Endothelial cell of umbilical vein (primary cell): ENCODE data around the gene PYROXD2. TPM values are rescaled to one million over a fixed set of nuclear protein-coding genes. Genes with fewer than 3 reads are reported as not detected.

Source experiments
- BruUV-seq: library from RNA; stranded (reverse); fragments of 400-500 nt; replicated peaks from 2 replicates; lab custom pipeline; 2021; lab: Mats Ljungman, UMichigan
- CTCF ChIA-PET: fragments of 300-600, 350-600 bp; sonication (Branson Sonifier 250); formaldehyde crosslinking; loops from one replicate; lab custom pipeline; 2021; ENCODE audit warnings: antibody characterized with exemption, inconsistent platforms; lab: Charles Lee
- POLR2A ChIA-PET: fragments of 300-600, 350-600 bp; sonication (Branson Sonifier 250); formaldehyde crosslinking; loops from one replicate; lab custom pipeline; 2021; ENCODE audit warnings: antibody characterized with exemption, inconsistent platforms; lab: Charles Lee
- DNase-seq: peaks from one replicate; pipeline ENCODE4 v3.0.0-alpha.2; 2011; ENCODE audit warnings: low read depth, low spot score
- FAIRE-seq: peaks from 2 replicates; lab custom pipeline; 2011; peaks lifted over from hg19 to GRCh38; lab: Jason Lieb, UNC
- H2AFZ ChIP-seq: 2 replicates; pipeline ENCODE4 v1.6.0; 2012; ENCODE audit warnings: low read depth, low read length, control low read depth, inconsistent platforms
- H3K27ac ChIP-seq: 2 replicates; pipeline ENCODE4 v1.5.1; 2011; ENCODE audit warnings: low read depth, mild to moderate bottlenecking, control low read depth, low read length, moderate library complexity; ENCODE audit not compliant: insufficient read depth
- H3K27me3 ChIP-seq, 2 experiments: 2 replicates each; pipeline versions ENCODE4 v1.6.0 to v1.6.1; 2011; ENCODE audit warnings: low read length in 2 of 2, mixed read lengths in 1 of 2; ENCODE audit not compliant: control insufficient read depth in 2 of 2, insufficient read depth in 2 of 2
- H3K36me3 ChIP-seq, 2 experiments: 2 replicates in 1 of 2; 3 replicates in 1 of 2; pipeline ENCODE4 v1.5.1; 2011; ENCODE audit warnings: low read length in 2 of 2, mild to moderate bottlenecking in 1 of 2, moderate library complexity in 1 of 2; ENCODE audit not compliant: control insufficient read depth in 2 of 2, insufficient read depth in 2 of 2; ENCODE audit errors: extremely low read depth in 1 of 2
- H3K4me1 ChIP-seq: 3 replicates; pipeline ENCODE4 v1.5.1; 2011; ENCODE audit warnings: mild to moderate bottlenecking, low read length; ENCODE audit not compliant: control insufficient read depth, insufficient read depth; ENCODE audit errors: extremely low read depth
- H3K4me2 ChIP-seq: 2 replicates; pipeline ENCODE4 v1.6.1; 2011; ENCODE audit warnings: low read length, control low read depth, mixed read lengths; ENCODE audit not compliant: insufficient read depth
- H3K4me3 ChIP-seq, 3 experiments: fragments of 200-600 bp in 1 of 3; sonication (generic), shearing (Covaris generic) in 1 of 3; replicated peaks in 1 of 3; 2 replicates each; pipeline ENCODE4 v1.5.1; 2011 to 2016; ENCODE audit warnings: control low read depth in 3 of 3, low read length in 3 of 3, mild to moderate bottlenecking in 2 of 3, inconsistent platforms in 1 of 3, low read depth in 1 of 3, moderate library complexity in 1 of 3; ENCODE audit not compliant: insufficient read depth in 1 of 3
- H3K79me2 ChIP-seq: 2 replicates; pipeline ENCODE4 v1.6.0; 2012; ENCODE audit warnings: low read length, inconsistent platforms; ENCODE audit not compliant: control insufficient read depth, insufficient read depth
- H3K9ac ChIP-seq: replicated peaks from 2 replicates; pipeline ENCODE3; 2011; ENCODE audit warnings: low read length, control low read depth; ENCODE audit not compliant: insufficient read depth; ENCODE audit errors: extremely low read depth
- H3K9me1 ChIP-seq: replicated peaks from 3 replicates; pipeline ENCODE4 v1.6.0; 2011; ENCODE audit warnings: mild to moderate bottlenecking, low read length; ENCODE audit not compliant: control insufficient read depth, insufficient read depth; ENCODE audit errors: extremely low read depth
- H3K9me3 ChIP-seq: replicated peaks from 2 replicates; pipeline ENCODE4 v1.5.1; 2012; ENCODE audit warnings: low read length, inconsistent platforms; ENCODE audit not compliant: control insufficient read depth, insufficient read depth
- H4K20me1 ChIP-seq: replicated peaks from 2 replicates; pipeline ENCODE3; 2011; ENCODE audit warnings: mild to moderate bottlenecking, low read length; ENCODE audit not compliant: control insufficient read depth, insufficient read depth; ENCODE audit errors: extremely low read depth
- EZH2 ChIP-seq: IDR thresholded peaks from 2 replicates; pipeline ENCODE4 v1.6.1; 2012; ENCODE audit warnings: borderline replicate concordance, low read depth, mild to moderate bottlenecking, moderate library complexity, low read length, inconsistent platforms; ENCODE audit not compliant: severe bottlenecking
- FOS ChIP-seq: IDR thresholded peaks from 2 replicates; pipeline ENCODE4 v1.6.1; 2011; ENCODE audit warnings: mild to moderate bottlenecking, low read length, moderate library complexity, borderline replicate concordance; ENCODE audit not compliant: insufficient read depth
- GATA2 ChIP-seq: IDR thresholded peaks from 2 replicates; pipeline ENCODE4 v1.7.0; 2011; ENCODE audit warnings: low read depth, mild to moderate bottlenecking, moderate library complexity, mixed read lengths, low read length; ENCODE audit not compliant: insufficient read length, insufficient read depth
- MYC ChIP-seq: IDR thresholded peaks from one replicate; pipeline ENCODE4 v1.6.1; 2011; ENCODE audit warnings: mild to moderate bottlenecking, low read depth, low read length
- POLR2A ChIP-seq: IDR thresholded peaks from 2 replicates; pipeline ENCODE4 v1.6.1; 2012; ENCODE audit warnings: low read depth, mild to moderate bottlenecking, control low read depth, low read length
- dilution Hi-C: fragments of 300-500 bp; cut with MboI; formaldehyde crosslinking; loops from one replicate; pipeline ENCODE4 v1.15.0; 2019; ENCODE audit warnings: low sequenced_read_pairs; ENCODE audit not compliant: extremely low pct_ligation_motif_present
- intact Hi-C: fragments of 100-400 bp; cut with micrococcal nuclease; formaldehyde crosslinking; loops from one replicate; pipeline ENCODE4 v1.10.0; 2022
- polyA plus RNA-seq, 4 experiments: library from polyadenylated mRNA; depleted of rRNA in 3 of 4; stranded (reverse) in 3 of 4; unstranded in 1 of 4; fragments of >200 nt; gene quantifications; 2 replicates each; pipeline versions ENCODE4 v1.2.1 to v1.2.3, GENCODE V29; 2011 to 2012; ENCODE audit warnings: missing spikeins in 1 of 4
- total RNA-seq: library from RNA; stranded (reverse); gene quantifications from 2 replicates; pipeline ENCODE4 v1.2.3, GENCODE V29; 2021
- TF ChIP-seq, protein P1 (sequence below), 2 donors: IDR thresholded peaks; 1 replicate in 1 of 2; 2 replicates in 1 of 2; pipeline ENCODE4 v1.5.1; 2011; ENCODE audit warnings: low read length in 2 of 2, mild to moderate bottlenecking in 2 of 2, moderate library complexity in 2 of 2, control low read depth in 1 of 2, inconsistent platforms in 1 of 2, low read depth in 1 of 2; ENCODE audit not compliant: insufficient read depth in 1 of 2; ENCODE audit errors: extremely low read depth in 1 of 2

Gene PYROXD2
- total and polyA plus RNA-seq, 2 donors (not counting 3 experiments of a cell fraction or from before 2014, with no cell fraction given) = 7.0 to 13.7 TPM

GRCh38 chr10:98446151-98446660 lies 31.2 kb upstream of the PYROXD2 start:
- Histone ChIP-seq H3K4me3 (peak overlapping the region; percentile 43 to 86 (median 70)), H3K9me1 (no peaks in the 10 kb centered on the region), H3K27ac (peak overlapping the region; percentile 73), H3K9ac (peak overlapping the region; percentile 90), H3K36me3 (peaks cover 2 to 11% of the 10 kb centered on the region in 2 experiments), H3K9me3 (no peaks in the 10 kb centered on the region), H3K4me1 (peaks cover 6% of the 10 kb centered on the region), H3K27me3 (no peaks in the 10 kb centered on the region), H3K4me2 (peak overlapping the region; percentile 86), H4K20me1 (no peaks in the 10 kb centered on the region), H2AFZ (peak overlapping the region; percentile 92), H3K79me2 (peaks cover 9% of the 10 kb centered on the region)
- ChIA-PET POLR2A (interaction anchor here (1.2 kb wide), 1 partner anchor 15 kb away, joined by 4 read pairs; no protein-coding TSS in a partner anchor), CTCF (interaction anchor here (0.6 to 1.8 kb wide), 6 partner anchors 15 to 800 kb away, joined by 3 to 7 read pairs (median 4); no protein-coding TSS in a partner anchor)
- FAIRE-seq (peak; percentile 56), DNase-seq (peak; percentile 36)
- dilution Hi-C loops = no loop called here
- TF ChIP-seq GATA2 (no peak), POLR2A (no peak), MYC (no peak), FOS (no peak), EZH2 (no peak)
- TF ChIP-seq, protein P1, sequence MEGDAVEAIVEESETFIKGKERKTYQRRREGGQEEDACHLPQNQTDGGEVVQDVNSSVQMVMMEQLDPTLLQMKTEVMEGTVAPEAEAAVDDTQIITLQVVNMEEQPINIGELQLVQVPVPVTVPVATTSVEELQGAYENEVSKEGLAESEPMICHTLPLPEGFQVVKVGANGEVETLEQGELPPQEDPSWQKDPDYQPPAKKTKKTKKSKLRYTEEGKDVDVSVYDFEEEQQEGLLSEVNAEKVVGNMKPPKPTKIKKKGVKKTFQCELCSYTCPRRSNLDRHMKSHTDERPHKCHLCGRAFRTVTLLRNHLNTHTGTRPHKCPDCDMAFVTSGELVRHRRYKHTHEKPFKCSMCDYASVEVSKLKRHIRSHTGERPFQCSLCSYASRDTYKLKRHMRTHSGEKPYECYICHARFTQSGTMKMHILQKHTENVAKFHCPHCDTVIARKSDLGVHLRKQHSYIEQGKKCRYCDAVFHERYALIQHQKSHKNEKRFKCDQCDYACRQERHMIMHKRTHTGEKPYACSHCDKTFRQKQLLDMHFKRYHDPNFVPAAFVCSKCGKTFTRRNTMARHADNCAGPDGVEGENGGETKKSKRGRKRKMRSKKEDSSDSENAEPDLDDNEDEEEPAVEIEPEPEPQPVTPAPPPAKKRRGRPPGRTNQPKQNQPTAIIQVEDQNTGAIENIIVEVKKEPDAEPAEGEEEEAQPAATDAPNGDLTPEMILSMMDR (IDR thresholded peaks at IDR 0.05; ENCODE audit: extremely low read depth in 1 of 2, insufficient read depth in 1 of 2, low read depth in 1 of 2, low read length in 2 of 2) = no peak
- TSS peak; percentile 55 for BruUV-seq
- intact Hi-C loops = loop anchor here (1.0 kb wide), 3 partner anchors 14 to 177 kb away; partner anchors contain the start of gene PYROXD2
